Measurements from ENCODE around the gene FBXL17.

DNA sequence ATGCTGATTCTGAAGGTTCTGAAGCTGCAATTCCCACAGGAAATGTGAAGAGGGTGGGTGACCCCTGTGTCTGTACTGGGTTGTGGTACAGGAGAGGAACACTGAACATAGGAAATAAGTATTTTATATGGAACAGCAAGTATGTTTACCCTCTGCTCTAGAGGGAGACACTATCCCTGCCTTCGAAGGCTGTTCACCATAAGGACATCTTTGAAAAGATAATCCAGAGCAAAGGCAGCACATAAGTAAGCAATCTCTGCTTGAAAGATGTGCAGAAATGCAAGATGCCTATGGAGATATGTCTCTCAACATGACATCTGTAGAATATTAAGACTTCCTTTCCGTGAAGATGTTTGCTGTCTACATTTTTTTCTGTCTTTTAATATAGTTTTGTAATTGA, 526.7 kb downstream of the FBXL17 start:
- TF ChIP-seq RXRA (IDR thresholded peaks at IDR 0.05) (no peak), MAX (IDR thresholded peaks at IDR 0.05) (no peak), YY1 (IDR thresholded peaks at IDR 0.05) (no peak), JUND (IDR thresholded peaks at IDR 0.05) (no peak), SP1 (IDR thresholded peaks at IDR 0.05) (no peak), NR2F2 (IDR thresholded peaks at IDR 0.05) (no peak), RAD21 (IDR thresholded peaks at IDR 0.05) (peak; percentile 12), GABPA (IDR thresholded peaks at IDR 0.05 in 1 of 2, conservative IDR thresholded peaks at IDR 0.05 in 1 of 2) (no peak), TAF1 (conservative IDR thresholded peaks at IDR 0.05) (no peak), FOXA1 (IDR thresholded peaks at IDR 0.05) (no peak)
- TF ChIP-seq, protein P1, sequence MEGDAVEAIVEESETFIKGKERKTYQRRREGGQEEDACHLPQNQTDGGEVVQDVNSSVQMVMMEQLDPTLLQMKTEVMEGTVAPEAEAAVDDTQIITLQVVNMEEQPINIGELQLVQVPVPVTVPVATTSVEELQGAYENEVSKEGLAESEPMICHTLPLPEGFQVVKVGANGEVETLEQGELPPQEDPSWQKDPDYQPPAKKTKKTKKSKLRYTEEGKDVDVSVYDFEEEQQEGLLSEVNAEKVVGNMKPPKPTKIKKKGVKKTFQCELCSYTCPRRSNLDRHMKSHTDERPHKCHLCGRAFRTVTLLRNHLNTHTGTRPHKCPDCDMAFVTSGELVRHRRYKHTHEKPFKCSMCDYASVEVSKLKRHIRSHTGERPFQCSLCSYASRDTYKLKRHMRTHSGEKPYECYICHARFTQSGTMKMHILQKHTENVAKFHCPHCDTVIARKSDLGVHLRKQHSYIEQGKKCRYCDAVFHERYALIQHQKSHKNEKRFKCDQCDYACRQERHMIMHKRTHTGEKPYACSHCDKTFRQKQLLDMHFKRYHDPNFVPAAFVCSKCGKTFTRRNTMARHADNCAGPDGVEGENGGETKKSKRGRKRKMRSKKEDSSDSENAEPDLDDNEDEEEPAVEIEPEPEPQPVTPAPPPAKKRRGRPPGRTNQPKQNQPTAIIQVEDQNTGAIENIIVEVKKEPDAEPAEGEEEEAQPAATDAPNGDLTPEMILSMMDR (IDR thresholded peaks at IDR 0.05; ENCODE audit: low read depth, low read length, missing input control) = no peak
- TF ChIP-seq, protein P2, sequence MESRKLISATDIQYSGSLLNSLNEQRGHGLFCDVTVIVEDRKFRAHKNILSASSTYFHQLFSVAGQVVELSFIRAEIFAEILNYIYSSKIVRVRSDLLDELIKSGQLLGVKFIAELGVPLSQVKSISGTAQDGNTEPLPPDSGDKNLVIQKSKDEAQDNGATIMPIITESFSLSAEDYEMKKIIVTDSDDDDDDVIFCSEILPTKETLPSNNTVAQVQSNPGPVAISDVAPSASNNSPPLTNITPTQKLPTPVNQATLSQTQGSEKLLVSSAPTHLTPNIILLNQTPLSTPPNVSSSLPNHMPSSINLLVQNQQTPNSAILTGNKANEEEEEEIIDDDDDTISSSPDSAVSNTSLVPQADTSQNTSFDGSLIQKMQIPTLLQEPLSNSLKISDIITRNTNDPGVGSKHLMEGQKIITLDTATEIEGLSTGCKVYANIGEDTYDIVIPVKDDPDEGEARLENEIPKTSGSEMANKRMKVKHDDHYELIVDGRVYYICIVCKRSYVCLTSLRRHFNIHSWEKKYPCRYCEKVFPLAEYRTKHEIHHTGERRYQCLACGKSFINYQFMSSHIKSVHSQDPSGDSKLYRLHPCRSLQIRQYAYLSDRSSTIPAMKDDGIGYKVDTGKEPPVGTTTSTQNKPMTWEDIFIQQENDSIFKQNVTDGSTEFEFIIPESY (IDR thresholded peaks at IDR 0.05) = no peak
- TF ChIP-seq, protein P3, sequence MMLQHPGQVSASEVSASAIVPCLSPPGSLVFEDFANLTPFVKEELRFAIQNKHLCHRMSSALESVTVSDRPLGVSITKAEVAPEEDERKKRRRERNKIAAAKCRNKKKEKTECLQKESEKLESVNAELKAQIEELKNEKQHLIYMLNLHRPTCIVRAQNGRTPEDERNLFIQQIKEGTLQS (IDR thresholded peaks at IDR 0.05) = no peak

Measured in liver (tissue), 3 donors.